Breast epithelium (tissue), 3 donors: Measurements from ENCODE around the gene TOX3.

Source experiments
- CTCF ChIP-seq, 3 donors: fragments of 450-650 bp; IDR thresholded peaks; one replicate each; pipeline ENCODE4 v1.5.1; 2016 to 2017; ENCODE audit warnings: antibody characterized with exemption in 3 of 3, mild to moderate bottlenecking in 3 of 3, moderate library complexity in 3 of 3
- POLR2A ChIP-seq: fragments of 450-650 bp; IDR thresholded peaks from one replicate; pipeline ENCODE4 v1.6.1; 2016; ENCODE audit warnings: antibody characterized with exemption, mild to moderate bottlenecking, moderate library complexity
- POLR2AphosphoS5 ChIP-seq, 3 donors: sonication (generic); formaldehyde crosslinking; IDR thresholded peaks; one replicate each; pipeline ENCODE4 v1.6.1; 2017; ENCODE audit warnings: antibody characterized with exemption in 3 of 3

GRCh38 chr16:52553322-52553721 lies 6.4 kb upstream of the TOX3 start:
- TF ChIP-seq CTCF (IDR thresholded peaks at IDR 0.05) (no peak), POLR2A (no peak), POLR2AphosphoS5 (IDR thresholded peaks at IDR 0.05) (no peak)
